ENCODE data around the gene CCL4L2.
"Not testable (repeated sequence)": the region's sequence is repeated elsewhere in the genome, so short reads cannot be mapped to it uniquely, and the experiment has no call there.

The CCL4L2 gene

DNA sequence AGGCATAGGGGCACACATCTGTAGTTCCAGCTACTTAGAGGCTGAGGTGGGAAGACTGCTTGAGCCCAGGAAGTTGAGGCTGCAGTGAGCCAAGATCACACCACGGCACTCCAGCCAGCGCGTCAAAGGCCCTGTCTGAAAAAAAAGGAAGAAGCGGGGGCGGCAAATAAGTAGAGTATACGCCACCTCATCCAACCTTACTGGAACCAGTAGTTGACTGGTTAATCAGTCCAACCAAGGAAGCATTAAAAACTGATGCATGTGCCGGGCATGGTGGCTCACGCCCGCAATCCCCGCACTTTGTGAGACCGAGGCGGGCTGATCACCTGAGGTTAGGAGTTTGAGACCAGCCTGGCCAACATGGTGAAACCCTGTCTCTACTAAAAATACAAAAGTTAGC is 12.1 kb downstream of the CCL4L2 start:
- not testable (repeated sequence) for H3K4me1 ChIP-seq (ENCODE audit: insufficient read depth, low read length); ATAC-seq (ENCODE audit: insufficient read depth, low read depth); H3K9ac ChIP-seq (ENCODE audit: low read depth, low read length); H2AFZ ChIP-seq (ENCODE audit: low read depth, low read length); H3K4me3 ChIP-seq (ENCODE audit: low read depth in 1 of 2, low read length in 2 of 2); DNase-seq; H3K9me3 ChIP-seq (ENCODE audit: insufficient read depth, low read length, severe bottlenecking); H3K36me3 ChIP-seq (ENCODE audit: insufficient read depth, low read length); H3K27ac ChIP-seq (ENCODE audit: low read length); H3K27me3 ChIP-seq (ENCODE audit: insufficient read depth, low read length, poor library complexity); H3K4me2 ChIP-seq (ENCODE audit: insufficient read depth, low read length); H4K20me1 ChIP-seq (ENCODE audit: insufficient read depth, low read length); H3K79me2 ChIP-seq (ENCODE audit: insufficient read depth, low read length)

DNA sequence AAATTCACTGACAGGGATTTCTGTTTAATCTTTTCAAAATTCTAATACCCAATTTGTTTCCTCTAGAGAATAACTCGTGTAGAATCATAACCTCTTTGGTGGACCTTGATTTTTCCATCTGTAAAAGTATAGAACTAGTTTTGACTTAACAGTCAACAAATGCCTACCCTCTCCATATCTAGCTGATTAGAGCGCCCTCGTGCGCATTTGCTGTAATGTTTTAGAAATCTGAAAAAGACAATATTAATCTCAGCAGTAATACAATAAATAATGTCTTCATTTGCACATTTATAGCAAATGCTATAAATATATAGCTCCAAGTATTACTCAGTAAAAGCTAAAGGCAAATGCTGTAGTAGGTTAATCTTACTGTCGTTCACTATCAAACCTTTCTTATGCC is 18.8 kb downstream of the CCL4L2 start:
- H3K4me2 ChIP-seq (ENCODE audit: insufficient read depth, low read length); H4K20me1 ChIP-seq (ENCODE audit: insufficient read depth, low read length); H3K9me3 ChIP-seq (ENCODE audit: insufficient read depth, low read length, severe bottlenecking); H2AFZ ChIP-seq (ENCODE audit: low read depth, low read length); H3K36me3 ChIP-seq (ENCODE audit: insufficient read depth, low read length); ATAC-seq (ENCODE audit: insufficient read depth, low read depth); H3K9ac ChIP-seq (ENCODE audit: low read depth, low read length); H3K79me2 ChIP-seq (ENCODE audit: insufficient read depth, low read length); H3K27me3 ChIP-seq (ENCODE audit: insufficient read depth, low read length, poor library complexity); H3K4me1 ChIP-seq (ENCODE audit: insufficient read depth, low read length); H3K27ac ChIP-seq (ENCODE audit: low read length); H3K4me3 ChIP-seq (ENCODE audit: low read depth in 1 of 2, low read length in 2 of 2): not testable (repeated sequence)
- peak; percentile 17 for DNase-seq

DNA sequence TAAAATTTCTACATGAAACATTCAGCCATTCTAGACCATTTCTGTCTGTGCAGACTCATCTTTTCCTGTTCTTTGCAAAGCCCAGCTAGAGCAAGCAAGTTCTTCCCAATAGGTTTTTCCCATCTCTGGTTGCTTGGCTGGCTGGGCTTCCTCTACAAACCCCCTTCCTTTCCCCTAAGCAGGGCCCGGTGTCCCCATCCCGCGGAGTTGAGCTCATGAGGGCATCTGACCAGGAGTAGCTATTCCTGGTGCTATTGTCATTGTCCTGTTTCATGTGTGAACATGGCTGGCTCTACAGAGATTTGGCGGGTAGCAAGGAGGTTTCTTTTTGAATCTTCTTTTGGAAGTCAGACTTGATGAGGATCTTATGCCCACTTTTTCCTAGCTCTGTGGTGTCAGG is 31.2 kb downstream of the CCL4L2 start:
- not testable (repeated sequence) for H3K36me3 ChIP-seq (ENCODE audit: insufficient read depth, low read length); ATAC-seq (ENCODE audit: insufficient read depth, low read depth); H3K27ac ChIP-seq (ENCODE audit: low read length); H3K9me3 ChIP-seq (ENCODE audit: insufficient read depth, low read length, severe bottlenecking); H3K4me3 ChIP-seq (ENCODE audit: low read depth in 1 of 2, low read length in 2 of 2); H3K9ac ChIP-seq (ENCODE audit: low read depth, low read length); H4K20me1 ChIP-seq (ENCODE audit: insufficient read depth, low read length); H3K4me2 ChIP-seq (ENCODE audit: insufficient read depth, low read length); H3K4me1 ChIP-seq (ENCODE audit: insufficient read depth, low read length); H2AFZ ChIP-seq (ENCODE audit: low read depth, low read length); DNase-seq; H3K27me3 ChIP-seq (ENCODE audit: insufficient read depth, low read length, poor library complexity); H3K79me2 ChIP-seq (ENCODE audit: insufficient read depth, low read length)
